Panc1 (cell line): ENCODE measurements around the gene U2AF1L4. TPM values are rescaled to one million over a fixed set of nuclear protein-coding genes. Genes with fewer than 3 reads are reported as not detected.
A peak's percentile ranks its signal among the peaks of the same experiment; 100 is the strongest.

Experiments
- ATAC-seq: fragments of 200-7000 bp; cut with Tn5 transposase; 2 replicates; pipeline ENCODE4 v1.9.1; 2020; ENCODE audit warnings: mild to moderate bottlenecking, moderate library complexity
- BruUV-seq: library from RNA; stranded (reverse); fragments of 400-500 nt; replicated peaks from 2 replicates; lab custom pipeline; 2021; lab: Mats Ljungman, UMichigan
- CTCF ChIA-PET: fragments of 300-600 bp; sonication (Branson Sonifier 250); formaldehyde crosslinking; loops from one replicate; lab custom pipeline; 2022; ENCODE audit warnings: antibody characterized with exemption; lab: Charles Lee
- POLR2A ChIA-PET: fragments of 300-600 bp; sonication (Branson Sonifier 250); formaldehyde crosslinking; loops from one replicate; lab custom pipeline; 2022; ENCODE audit warnings: antibody characterized with exemption; lab: Charles Lee
- DNase-seq: peaks from one replicate; pipeline ENCODE4 v3.0.0-alpha.2; 2010; ENCODE audit warnings: low read depth, low spot score
- H3K27ac ChIP-seq: 2 replicates; pipeline ENCODE4 v1.5.1; 2011; ENCODE audit warnings: mild to moderate bottlenecking, low read length, inconsistent platforms
- H3K27me3 ChIP-seq: fragments of 200-500 bp; sonication (Bioruptor generic); 2 replicates; pipeline ENCODE4 v1.6.0; 2014; ENCODE audit warnings: low read length, inconsistent platforms; ENCODE audit not compliant: control insufficient read depth, insufficient read depth
- H3K36me3 ChIP-seq: fragments of 200-500 bp; sonication (Bioruptor generic); 2 replicates; pipeline ENCODE4 v1.5.1; 2014; ENCODE audit warnings: inconsistent platforms, mild to moderate bottlenecking, low read length, moderate library complexity; ENCODE audit not compliant: control insufficient read depth, insufficient read depth
- H3K4me1 ChIP-seq: 2 replicates; pipeline ENCODE4 v1.5.1; 2011; ENCODE audit warnings: inconsistent platforms, mild to moderate bottlenecking, low read length, moderate library complexity; ENCODE audit not compliant: control insufficient read depth, insufficient read depth
- H3K4me3 ChIP-seq, 2 experiments: 2 replicates each; pipeline ENCODE4 v1.5.1; 2011 to 2012; ENCODE audit warnings: low read depth in 2 of 2, low read length in 2 of 2, mild to moderate bottlenecking in 2 of 2, inconsistent platforms in 1 of 2, moderate library complexity in 1 of 2
- H3K9me3 ChIP-seq: fragments of 200-500 bp; sonication (Bioruptor generic); 2 replicates; pipeline ENCODE4 v1.5.1; 2014; ENCODE audit warnings: low read depth, mild to moderate bottlenecking, inconsistent platforms, low read length, moderate library complexity; ENCODE audit not compliant: control insufficient read depth, insufficient read depth
- CTCF ChIP-seq: fragments of 450-650 bp; IDR thresholded peaks from 2 replicates; pipeline ENCODE4 v1.5.1; 2017; ENCODE audit warnings: mild to moderate bottlenecking
- POLR2AphosphoS5 ChIP-seq: IDR thresholded peaks from 2 replicates; pipeline ENCODE4 v1.6.1; 2012; ENCODE audit warnings: mild to moderate bottlenecking, low read depth, low read length, moderate library complexity
- REST ChIP-seq, 2 experiments: IDR thresholded peaks; 2 replicates each; pipeline ENCODE4 v1.6.1; 2011 to 2012; ENCODE audit warnings: low read depth in 2 of 2, control low read depth in 1 of 2, low read length in 1 of 2, mild to moderate bottlenecking in 1 of 2, moderate library complexity in 1 of 2; ENCODE audit not compliant: insufficient read depth in 1 of 2
- SIN3A ChIP-seq: IDR thresholded peaks from 2 replicates; pipeline ENCODE4 v1.6.1; 2012; ENCODE audit warnings: low read depth, mild to moderate bottlenecking, low read length, moderate library complexity, borderline replicate concordance; ENCODE audit not compliant: insufficient read depth
- TCF7L2 ChIP-seq: IDR thresholded peaks from 2 replicates; pipeline ENCODE4 v1.6.1; 2011; ENCODE audit warnings: mild to moderate bottlenecking, low read depth, low read length, inconsistent platforms
- in situ Hi-C: cut with HindIII; loops from 2 replicates; pipeline ENCODE4 v1.10.0; 2016; ENCODE audit warnings: low sequenced_read_pairs, low pct_unique_long_range_greater_than_20kb
- intact Hi-C: fragments of 100-400 bp; cut with micrococcal nuclease; formaldehyde crosslinking; loops from one replicate; pipeline ENCODE4 v1.10.0; 2022; ENCODE audit not compliant: unreplicated experiment
- total RNA-seq: library from RNA; stranded (reverse); gene quantifications from one replicate; pipeline ENCODE4 v1.2.1, GENCODE V29; 2021; ENCODE audit not compliant: unreplicated experiment

Gene U2AF1L4
- total RNA-seq, 1 experiment from 2014 or later = 29.8 TPM

DNA sequence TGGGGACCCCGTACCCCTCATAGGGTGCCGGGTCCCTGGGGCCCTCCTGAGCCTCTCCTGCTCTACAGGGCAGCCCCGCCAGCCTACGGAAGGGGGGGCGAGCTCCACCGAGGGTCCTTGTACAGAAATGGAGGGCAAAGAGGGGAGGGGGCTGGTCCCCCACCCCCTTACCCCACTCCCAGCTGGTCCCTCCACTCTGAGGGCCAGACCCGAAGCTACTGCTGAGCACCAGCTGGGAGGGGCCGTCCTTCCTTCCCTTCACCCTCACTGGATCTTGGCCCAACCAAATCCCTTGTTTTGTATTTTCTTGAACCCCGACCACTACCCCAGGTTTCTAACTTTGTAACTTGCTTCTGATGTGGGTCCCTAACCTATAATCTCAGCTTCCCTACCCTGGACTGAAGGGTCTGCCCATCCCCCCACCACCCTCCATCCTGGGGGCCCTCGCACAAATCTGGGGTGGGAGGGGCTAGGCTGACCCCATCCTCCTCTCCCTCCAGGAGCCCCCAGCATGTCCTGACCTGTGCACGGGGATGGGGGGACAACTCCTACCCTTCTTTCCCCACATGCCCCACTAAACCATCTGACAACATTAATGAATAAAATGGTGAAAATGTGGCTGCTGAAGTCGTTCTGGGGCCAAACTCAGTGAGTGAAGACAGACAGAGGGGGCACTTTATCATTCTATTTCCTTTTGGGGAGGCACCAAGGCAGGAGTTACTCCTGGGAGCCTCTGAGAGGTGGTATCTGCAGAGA, 43.2 kb upstream of the U2AF1L4 start:
- no peak for TF ChIP-seq SIN3A
- TF ChIP-seq REST (IDR thresholded peaks at IDR 0.05; ENCODE audit: insufficient read depth in 1 of 2, low read depth in 2 of 2, low read length in 1 of 2) = no peak
- no peak for TF ChIP-seq POLR2AphosphoS5
- TF ChIP-seq TCF7L2 = no peak
- no peak for TF ChIP-seq CTCF
- ChIA-PET POLR2A (no interaction called here), CTCF (no interaction called here)
- Histone ChIP-seq H3K27me3 (no peaks in the 10 kb centered on the region), H3K36me3 (no peaks in the 10 kb centered on the region), H3K4me1 (no peaks in the 10 kb centered on the region; the same call in 1 of the 2 replicates), H3K9me3 (no peaks in the 10 kb centered on the region), H3K27ac (no peak overlapping the region), H3K4me3 (no peak overlapping the region)
- BruUV-seq = TSS peak; percentile 66
- intact Hi-C loops = no loop called here
- DNase-seq (no peak), ATAC-seq (no peak)
- in situ Hi-C loops = no loop called here

DNA sequence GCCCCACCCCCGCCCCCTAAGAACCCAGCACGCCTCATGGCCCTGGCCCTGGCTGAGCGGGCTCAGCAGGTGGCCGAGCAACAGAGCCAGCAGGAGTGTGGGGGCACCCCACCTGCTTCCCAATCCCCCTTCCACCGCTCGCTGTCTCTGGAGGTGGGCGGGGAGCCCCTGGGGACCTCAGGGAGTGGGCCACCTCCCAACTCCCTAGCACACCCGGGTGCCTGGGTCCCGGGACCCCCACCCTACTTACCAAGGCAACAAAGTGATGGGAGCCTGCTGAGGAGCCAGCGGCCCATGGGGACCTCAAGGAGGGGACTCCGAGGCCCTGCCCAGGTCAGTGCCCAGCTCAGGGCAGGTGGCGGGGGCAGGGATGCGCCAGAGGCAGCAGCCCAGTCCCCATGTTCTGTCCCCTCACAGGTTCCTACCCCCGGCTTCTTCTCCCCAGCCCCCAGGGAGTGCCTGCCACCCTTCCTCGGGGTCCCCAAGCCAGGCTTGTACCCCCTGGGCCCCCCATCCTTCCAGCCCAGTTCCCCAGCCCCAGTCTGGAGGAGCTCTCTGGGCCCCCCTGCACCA, 42.1 kb upstream of the U2AF1L4 start:
- in situ Hi-C loops (no loop called here), intact Hi-C loops (no loop called here)
- TF ChIP-seq SIN3A (no peak), TCF7L2 (no peak), CTCF (no peak), POLR2AphosphoS5 (no peak), REST (IDR thresholded peaks at IDR 0.05; ENCODE audit: insufficient read depth in 1 of 2, low read depth in 2 of 2, low read length in 1 of 2) (no peak)
- no peak for ATAC-seq
- DNase-seq = no peak
- H3K27ac ChIP-seq = no peak overlapping the region
- H3K9me3 ChIP-seq = no peaks in the 10 kb centered on the region
- BruUV-seq = no TSS peak
- no peaks in the 10 kb centered on the region for H3K36me3 ChIP-seq
- POLR2A ChIA-PET = no interaction called here
- H3K4me1 ChIP-seq = no peaks in the 10 kb centered on the region; the same call in 1 of the 2 replicates
- H3K27me3 ChIP-seq = no peaks in the 10 kb centered on the region
- CTCF ChIA-PET = no interaction called here
- no peak overlapping the region for H3K4me3 ChIP-seq
